UCSD-AML1 (cell line): ENCODE data around the gene MAML2.

Source experiments
- DNase-seq: peaks from one replicate; lab custom pipeline; 2025; ENCODE audit not compliant: unreplicated experiment; lab: John Stamatoyannopoulos, UW

MAML2 gene

DNA sequence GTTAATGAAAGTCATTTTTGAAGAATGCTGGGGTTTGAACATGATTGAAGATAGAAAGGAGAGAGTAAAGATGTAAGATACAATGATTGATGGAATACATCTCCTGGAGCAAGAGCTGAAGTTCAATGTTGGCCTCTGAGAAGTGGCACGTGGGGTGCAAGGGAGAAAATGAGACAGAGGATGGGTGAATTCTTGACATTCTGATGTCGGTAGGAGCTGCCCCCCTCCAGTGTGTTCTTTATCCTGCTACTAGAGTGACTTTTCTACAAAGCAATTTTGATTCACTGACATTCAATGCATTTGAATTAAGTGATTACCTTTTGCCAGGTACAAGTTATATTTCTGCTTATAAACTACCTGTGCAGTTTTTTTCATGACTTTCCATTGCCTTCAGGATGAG is 260.1 kb downstream of the MAML2 start:
- no peak for DNase-seq

DNA sequence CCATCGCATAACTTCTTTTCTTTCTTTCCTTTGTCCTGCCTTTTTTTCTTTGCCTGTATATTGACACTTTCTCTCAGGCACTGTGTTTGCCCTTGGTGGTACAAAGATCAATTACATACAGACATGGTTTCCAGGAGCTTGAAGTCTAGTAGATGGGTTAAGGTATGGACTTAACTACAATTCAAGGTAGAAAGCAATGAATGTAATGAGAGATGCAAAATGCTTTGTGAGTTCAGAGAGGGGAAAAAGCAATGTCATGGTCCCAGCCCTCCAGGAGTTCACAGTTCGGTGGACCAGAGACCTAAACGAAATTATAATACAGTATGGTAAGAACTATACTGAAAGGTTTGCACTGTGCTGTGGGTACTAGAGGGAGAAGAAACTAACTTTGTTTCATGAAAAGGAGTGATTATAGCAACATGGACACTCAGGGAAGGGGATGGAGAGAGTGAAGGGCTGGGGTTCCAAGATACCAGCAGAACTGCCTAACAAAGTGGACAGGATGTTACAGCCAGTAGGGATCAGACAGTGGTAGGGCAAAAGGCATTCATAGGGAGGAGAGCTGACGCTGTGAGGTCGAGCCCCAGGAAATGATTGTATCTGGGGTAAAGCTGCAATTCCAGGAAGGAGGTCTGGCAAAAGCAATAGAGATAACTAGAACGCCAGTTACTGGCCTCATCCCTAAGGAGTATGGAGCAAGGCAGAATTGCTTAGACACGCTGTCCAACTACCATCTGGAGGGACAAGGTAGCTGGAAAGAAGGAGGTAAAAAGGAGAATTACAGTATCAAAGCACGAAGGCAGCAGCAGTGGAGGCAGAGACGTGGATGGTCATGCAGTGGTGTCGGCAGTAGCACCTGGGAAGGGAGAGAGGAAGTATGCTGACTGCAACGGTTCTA is 260.7 kb downstream of the MAML2 start:
- no peak for DNase-seq

DNA sequence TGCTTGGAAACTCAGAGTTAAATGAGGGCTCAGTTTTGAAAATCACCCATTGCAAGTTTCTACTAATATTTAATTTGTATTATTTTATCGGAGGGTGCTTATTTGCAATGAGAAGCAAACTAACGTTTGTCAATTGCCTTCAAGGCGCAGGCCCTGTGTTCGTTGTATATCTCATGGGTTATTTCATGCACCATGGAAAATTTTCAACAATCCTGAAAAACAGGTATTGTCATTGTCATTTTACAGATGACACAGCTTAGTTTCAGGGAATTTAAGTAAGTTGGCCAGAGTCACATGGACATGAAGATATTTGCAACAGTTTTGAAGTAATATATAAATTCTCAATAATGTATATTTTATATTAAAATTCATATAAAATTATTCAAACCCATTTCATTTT is 261.4 kb downstream of the MAML2 start:
- no peak for DNase-seq

DNA sequence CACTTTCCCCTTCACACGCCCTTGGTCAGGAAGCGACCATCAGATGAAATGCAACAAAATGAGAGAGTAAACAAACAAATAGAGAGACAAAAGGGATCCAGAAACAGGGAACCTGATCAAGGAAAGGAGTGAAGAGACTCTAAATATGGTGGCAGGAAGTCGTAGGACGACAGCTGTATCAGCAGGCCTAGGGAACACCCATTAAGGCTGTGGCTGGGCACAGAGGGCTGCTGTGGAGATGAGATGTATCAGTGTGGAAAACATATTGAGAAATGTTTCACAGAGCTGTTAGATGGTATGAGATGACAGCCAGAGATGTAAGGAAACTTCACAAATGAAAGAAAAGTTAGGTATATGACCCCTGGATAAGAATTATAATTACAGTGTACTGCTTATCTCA is 263.3 kb downstream of the MAML2 start:
- no peak for DNase-seq

DNA sequence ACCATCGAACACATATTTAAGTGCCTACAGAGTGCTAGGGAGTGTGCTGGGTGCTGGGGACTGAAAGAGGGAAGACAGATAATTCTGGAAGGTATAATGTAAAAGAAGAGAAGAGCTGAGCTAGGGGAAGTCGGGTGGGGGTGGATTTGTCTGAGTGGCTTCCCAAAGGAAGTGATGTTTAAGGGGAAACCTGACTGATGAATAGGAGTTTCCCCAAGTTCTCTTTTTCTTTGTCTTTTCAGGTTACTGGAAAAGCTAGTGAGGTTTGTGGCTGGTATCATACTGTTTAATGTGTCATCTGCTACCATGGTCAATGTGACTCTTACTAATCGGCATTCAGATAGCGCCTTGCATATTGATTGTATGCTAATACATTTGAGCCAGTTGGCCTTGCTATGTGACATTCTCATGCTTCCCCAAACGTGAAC is 267.4 kb downstream of the MAML2 start:
- DNase-seq: no peak

DNA sequence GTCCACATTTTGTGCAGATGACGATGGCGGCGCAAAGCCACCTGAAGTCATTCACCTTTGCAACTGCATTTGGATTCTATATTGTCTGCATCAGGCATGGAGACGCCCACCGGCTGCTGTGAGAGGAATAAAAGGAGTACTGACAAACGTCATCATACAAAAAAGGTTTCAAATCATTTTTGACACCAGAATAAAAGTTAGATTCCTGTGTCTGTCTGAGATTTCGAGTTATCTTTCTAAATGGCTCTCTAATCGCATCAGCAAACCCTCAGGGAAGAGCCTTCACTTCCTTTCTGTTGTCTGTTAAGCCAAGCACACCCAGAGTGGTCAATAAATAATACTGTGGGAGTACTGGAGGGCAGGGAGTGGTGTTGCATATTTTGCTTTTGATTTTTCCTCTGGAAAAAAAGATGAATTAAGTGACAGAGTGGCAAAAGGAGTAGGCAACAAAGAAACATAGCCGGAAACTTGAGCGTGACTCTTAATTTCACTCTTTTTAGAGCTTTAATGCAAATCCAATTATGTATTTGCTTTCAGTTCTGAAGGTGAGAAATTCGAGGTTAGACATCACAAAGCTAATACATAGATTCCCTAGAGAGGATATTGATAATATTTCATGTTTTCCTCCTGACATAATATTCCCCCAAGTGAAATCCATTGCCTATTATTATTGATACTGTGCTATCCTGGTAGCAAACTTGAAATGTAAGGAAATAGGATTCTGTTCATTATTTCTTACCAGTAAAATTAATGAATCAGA is 268.3 kb downstream of the MAML2 start:
- DNase-seq: no peak

DNA sequence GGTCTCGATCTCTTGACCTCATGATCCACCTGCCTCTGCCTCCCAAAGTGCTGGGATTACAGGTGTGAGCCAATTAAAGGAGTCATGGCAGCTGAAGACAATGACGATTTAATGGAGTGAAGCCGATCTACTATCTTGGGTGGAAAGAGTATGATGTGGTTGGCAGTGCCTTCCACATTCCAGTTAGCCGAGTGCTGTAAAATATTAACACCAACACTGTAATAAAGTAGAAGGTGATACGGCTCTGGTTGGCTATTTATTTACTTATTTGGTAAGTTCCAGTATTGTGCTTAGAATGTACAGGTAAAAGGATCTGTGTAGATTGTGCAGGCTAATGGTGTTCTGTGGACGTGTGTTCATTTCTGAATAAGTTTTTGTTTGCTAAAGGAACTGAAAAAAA is 269.5 kb downstream of the MAML2 start:
- DNase-seq: no peak

DNA sequence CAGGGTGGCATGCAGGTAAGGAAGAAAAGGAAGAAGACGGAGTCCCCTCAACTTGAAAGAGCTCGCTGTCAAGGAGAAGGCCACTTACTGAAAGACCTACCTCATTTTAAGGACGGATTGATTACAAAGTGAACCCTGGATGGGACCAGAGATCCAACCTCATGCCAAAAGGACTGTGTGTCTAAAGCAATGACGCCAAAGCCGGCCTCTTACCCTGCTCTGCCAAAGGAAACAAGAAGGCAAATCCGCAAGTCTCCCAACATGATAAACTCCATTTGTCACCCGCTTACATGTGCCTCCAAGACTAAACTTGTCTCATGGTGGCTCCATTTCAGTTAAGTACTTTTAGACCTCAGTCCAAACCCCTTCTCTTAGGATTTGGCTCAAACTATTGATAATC is 270.4 kb downstream of the MAML2 start:
- DNase-seq: no peak

DNA sequence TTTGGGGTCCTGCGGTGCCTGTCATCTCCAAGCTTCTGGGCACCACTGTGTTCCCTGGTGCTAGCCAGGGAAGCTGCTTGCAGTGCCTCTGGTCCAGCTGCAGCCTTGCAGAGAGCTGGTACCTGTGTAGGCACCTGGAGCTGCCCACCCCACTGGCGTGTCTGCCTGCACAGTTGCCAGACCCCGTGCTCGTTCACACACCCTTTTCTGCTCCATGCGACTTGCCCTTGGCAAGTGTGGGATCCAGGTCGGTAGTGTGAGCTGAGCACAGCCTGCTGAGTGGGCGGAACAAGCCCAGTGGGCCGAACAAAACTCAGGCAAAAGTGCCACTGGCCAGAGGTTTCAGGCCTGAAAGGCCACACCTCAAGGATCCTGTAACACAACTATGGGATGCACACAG is 272.5 kb downstream of the MAML2 start:
- no peak for DNase-seq

DNA sequence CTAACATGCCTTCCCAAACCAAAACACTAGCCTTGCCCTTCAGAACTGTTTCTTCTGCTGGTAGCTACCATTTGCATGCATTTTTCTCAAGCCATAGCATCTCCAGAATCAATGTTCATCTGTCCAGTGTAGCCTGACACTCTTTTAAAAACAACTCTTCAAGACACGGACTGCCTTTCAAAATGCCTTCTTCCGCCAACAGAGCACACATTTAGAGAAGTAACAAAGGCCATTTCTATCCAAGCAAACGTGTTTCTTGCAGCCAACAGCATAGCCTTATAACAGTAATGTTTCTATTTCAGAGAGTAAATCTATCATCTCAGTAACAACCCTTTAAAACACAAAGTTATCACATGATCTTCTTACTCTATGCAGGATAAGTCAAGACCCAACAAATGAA is 275.8 kb downstream of the MAML2 start:
- no peak for DNase-seq

DNA sequence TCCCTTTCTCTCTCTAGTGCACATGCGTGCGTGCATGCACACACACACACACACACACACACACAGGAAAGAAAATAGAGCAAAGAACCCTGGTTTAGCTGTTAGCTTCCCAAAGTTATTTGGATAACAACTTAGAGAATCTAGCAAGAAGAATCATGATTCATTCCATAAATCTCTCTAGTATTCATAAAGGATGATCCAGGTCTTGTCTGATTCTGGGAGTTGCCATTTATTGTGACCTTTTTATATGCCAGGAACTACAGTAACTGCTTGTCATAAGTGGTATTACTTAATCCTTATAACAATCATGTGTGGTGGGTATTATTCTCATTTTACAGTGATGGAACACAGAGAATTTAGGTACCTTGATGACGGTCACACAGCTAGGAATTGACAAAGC is 277.6 kb downstream of the MAML2 start:
- no peak for DNase-seq

DNA sequence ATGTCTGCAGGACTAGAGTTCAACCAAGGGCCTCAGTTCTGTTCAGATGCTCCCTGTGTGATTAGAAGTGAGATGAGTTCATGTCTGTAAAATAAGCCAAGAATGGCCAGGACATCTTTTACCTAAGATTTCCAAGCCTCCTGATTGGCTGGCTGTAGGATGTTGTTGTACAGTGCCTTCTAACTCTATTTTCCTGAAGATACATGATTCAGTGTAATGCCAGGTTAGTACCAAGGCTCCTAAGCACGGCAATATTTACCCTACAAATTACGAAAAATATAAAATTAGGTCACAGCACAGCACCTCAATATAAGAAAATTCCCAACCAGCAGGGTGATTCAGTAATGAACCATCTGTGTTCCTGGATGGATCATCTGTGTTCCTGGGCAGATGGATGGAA is 279.1 kb downstream of the MAML2 start:
- no peak for DNase-seq

DNA sequence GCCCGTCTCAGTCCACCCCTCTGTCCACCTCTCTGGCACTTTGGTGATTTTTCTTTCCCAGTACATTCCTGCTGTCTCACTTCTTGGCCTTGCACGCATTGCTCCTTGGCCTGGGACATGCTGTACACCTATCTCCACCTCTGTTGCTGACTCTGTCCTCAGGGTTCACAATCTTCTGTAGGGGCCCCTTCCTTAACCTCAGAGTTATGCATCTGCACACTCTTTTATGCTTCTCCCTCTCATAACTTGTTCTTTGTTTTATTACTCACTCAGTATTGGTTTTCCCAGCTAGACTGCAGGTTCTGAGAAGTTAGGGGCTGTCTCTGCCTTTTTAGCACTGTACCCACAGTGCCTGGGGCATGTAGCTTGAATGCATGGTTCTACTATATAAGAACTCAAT is 279.9 kb downstream of the MAML2 start:
- DNase-seq: no peak

DNA sequence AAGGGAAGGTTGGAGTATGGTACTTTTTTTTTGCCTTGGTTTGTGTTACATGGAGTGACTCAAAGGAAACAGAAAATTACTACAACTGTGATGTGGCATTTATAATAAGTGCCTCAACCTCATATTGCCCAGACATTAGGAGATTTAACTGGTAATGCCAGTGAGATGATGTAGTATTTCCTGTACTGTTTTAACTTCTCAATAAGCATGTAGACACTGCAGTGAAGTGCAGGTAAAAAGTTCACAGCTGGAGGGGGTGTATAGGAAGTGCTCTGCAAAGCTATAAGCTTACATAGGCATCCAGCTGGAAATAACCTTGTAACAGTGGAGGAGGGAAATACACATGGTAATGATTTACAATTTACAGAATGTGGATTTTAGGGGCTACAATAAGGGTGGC is 280.9 kb downstream of the MAML2 start:
- no peak for DNase-seq

DNA sequence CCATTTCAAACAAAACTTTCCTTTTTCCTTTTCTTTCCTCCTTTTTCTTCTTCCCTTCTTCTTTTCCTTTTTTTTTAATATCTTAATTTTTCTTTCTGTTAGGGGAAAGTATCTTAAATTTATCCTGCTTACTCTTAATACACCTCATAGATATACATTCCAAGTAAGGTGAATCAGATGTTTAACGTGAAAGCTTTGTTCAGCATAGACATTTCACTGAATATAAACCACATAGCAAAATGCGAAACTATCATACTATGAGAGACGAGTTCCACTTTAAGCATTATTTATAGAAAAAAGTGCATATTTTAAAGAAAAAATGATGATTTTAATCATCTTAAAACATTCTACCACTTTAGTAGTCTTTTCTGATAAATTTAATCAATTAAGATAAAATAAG is 281.3 kb downstream of the MAML2 start:
- no peak for DNase-seq

DNA sequence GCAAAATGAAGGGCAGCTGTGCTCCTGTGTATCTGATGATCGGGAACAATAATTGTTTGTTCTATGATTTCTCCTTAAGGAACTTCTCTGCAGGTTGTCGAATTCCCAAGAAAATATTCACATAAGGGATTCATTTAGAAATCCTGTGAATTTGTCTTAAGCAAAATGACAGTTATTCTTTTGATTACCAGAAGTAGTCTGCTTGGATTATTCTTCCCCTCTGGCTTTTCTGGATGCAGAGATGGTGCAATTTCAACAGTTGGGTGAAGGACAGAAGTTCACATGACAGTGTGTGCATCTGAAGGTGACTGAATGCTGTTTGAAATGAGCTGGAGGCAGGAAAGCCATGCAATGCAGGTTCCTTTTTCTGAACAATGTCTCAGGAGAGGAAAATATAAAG is 281.9 kb downstream of the MAML2 start:
- no peak for DNase-seq

DNA sequence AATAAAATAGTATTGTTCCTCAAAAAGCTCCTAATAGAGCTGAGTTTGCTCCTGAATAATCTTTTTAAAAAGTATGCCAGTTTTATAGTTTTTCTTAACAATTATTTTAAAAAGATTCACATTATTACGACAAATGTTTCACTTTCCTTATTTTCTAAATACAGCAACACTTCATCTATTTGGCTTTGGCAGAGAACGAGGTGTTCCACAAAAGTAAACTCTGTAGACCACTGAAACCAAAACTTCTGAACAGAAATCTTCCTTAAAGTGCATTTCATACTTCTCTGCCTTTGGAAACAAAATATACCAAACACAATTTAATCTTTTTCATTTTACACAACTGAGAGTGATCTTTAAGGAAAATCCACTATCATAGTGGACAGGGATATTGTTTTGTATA is 285.5 kb downstream of the MAML2 start:
- no peak for DNase-seq

DNA sequence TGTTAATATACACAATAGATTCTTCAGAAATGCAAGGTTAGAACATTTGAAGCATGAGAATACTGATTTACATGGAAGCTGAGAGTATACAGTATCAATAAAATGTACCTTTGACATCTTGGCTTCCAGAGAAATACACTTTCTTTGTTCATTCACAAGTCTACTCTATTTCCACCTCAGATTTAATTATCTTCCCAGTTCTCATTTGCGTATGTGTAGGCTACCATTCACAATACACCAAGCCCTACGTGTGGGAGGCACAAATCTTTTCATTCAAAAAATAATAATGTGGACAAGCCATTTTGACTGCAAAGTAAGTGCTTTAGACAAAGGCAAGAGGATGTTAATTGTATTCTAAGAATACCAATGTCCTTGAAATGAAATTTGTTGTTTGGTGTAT is 286.4 kb downstream of the MAML2 start:
- DNase-seq: no peak

DNA sequence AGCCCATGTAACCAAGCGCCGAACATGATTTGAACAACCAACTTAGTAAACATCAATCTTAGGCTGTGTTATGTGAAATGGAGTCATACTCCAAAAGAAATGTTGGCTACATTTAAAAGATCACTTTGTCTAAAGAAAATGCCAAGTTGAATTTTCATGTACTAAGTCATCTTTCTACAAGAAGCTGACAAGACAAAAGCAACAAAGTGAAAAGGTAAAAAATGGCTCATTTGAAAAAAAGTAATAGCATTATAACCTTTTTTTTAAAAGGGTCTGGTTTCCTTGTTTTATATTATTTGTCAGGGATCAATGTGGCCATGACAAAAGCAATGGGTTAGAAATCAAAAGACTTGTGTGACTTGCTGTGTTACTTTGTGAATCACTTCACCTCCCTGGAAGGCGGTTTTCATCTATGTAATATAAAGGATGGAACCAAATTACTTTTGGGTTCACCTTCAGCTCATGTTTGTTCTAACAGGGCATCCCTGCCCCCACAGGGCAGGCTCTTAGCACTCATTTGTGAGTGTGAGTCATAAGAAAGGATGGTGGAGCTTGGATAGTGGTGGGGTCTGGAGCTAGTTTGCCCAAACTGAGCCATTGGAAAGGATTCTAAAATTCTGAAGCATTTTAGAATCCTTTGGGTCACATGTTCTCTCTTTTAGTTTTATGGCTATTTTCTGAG is 287.1 kb downstream of the MAML2 start:
- no peak for DNase-seq

DNA sequence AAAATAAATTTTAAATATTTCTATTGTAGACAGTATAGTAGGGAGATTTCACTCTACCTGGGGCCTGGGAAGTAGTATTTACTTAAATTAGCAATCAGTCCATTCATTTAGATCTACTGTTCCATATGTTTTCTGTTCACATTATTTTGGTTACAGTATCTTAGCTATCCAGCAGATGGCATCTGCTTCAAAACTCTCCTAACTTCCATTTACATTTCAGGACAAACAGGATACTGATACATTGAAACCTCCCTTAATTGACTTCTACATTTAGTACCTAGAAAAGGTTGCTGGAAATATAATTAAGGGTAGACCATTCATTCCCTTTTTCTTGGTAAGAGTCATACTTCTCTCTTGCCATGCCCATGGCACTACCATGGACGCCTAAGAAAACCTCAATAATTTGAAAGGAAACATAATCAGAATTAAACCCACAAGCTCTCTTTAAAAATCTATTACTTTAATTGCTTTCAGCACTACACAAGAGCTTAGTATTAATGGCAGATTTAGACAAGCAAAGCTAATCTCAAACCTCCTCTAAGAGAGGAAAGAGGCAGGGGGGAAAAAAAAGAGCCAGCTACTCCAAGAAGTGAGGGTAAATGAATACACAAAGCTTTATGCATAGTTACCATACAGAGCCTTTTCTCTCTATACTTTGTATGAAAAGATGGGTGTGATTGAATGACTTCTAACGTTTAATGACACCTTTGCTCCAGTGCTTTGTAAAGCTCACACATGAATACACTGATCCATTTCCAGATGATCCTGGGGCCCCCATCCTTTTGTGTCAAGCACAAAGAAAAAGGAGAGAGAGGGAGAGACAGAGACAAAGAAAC is 287.9 kb downstream of the MAML2 start:
- DNase-seq: no peak
